GM23248 (cell line): ENCODE results near the gene TSPAN7.

Experiments used
- EZH2 ChIP-seq: fragments of 200-600 bp; sonication (generic); IDR thresholded peaks from 2 replicates; pipeline ENCODE4 v1.6.1; 2018; ENCODE audit warnings: antibody characterized with exemption, mild to moderate bottlenecking; ENCODE audit not compliant: insufficient read depth, poor library complexity, severe bottlenecking
- EZH2phosphoT487 ChIP-seq: fragments of 200-600 bp; sonication (generic); IDR thresholded peaks from 2 replicates; pipeline ENCODE4 v1.6.1; 2018; ENCODE audit warnings: antibody characterized with exemption, moderate library complexity, mild to moderate bottlenecking, low read depth; ENCODE audit not compliant: insufficient read depth

DNA sequence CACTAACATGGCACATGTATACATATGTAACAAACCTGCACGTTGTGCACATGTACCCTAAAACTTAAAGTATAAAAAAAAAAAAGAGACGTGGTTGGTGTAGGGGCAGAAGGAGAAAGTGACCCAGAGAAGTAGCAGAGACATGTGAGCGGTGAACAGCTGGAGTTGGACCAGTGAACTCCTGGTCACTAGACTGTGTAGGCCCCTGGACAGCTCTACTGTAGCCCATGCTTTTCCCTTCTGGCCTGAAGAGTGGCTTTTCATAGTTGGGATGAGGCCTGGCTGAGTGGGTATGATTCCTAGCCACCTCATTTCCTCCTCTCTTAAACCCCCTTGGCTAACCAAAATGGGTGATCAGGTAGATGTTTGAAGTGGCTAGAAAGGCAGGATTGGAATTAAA is 16.4 kb downstream of the TSPAN7 start:
- TF ChIP-seq EZH2phosphoT487 (no peak), EZH2 (no peak)
